HG03045 (cell line): ENCODE results near the gene ZNF148.

Experiments used
- ATAC-seq: cut with Tn5 transposase; IDR thresholded peaks from one replicate; pipeline ENCODE4 v1.9.1; 2021; ENCODE audit warnings: mild to moderate bottlenecking, moderate library complexity; ENCODE audit not compliant: unreplicated experiment

Gene ZNF148

GRCh38 chr3:125194061-125194848 lies 180.9 kb downstream of the ZNF148 start:
- ATAC-seq: no peak

GRCh38 chr3:125192190-125193035 lies 182.7 kb downstream of the ZNF148 start:
- peak; percentile 63 for ATAC-seq

- no peak for ATAC-seq
Observed at GRCh38 chr3:125191730-125192129, 183.4 kb downstream of the ZNF148 start.

GRCh38 chr3:125191256-125191655 lies 183.9 kb downstream of the ZNF148 start:
- ATAC-seq: no peak

GRCh38 chr3:125190786-125191185 lies 184.3 kb downstream of the ZNF148 start:
- no peak for ATAC-seq

- ATAC-seq: no peak
Observed at GRCh38 chr3:125189378-125190165, 185.6 kb downstream of the ZNF148 start.

GRCh38 chr3:125188955-125189354 lies 186.2 kb downstream of the ZNF148 start:
- no peak for ATAC-seq

GRCh38 chr3:125187599-125187910 lies 187.6 kb downstream of the ZNF148 start:
- no peak for ATAC-seq

- no peak for ATAC-seq
Observed at GRCh38 chr3:125186800-125187598, 188.1 kb downstream of the ZNF148 start.

- ATAC-seq: peak; percentile 80
Observed at GRCh38 chr3:125186261-125186787, 188.8 kb downstream of the ZNF148 start.

GRCh38 chr3:125185805-125186204 lies 189.3 kb downstream of the ZNF148 start:
- ATAC-seq: no peak

- ATAC-seq: no peak
Observed at GRCh38 chr3:125179884-125180240, 195.3 kb downstream of the ZNF148 start.

- no peak for ATAC-seq
Observed at GRCh38 chr3:125179143-125179883, 195.8 kb downstream of the ZNF148 start.

- ATAC-seq: no peak
Observed at GRCh38 chr3:125177746-125178145, 197.4 kb downstream of the ZNF148 start.
